Activated CD4-positive, alpha-beta T cell treated with anti-CD3 and anti-CD28 coated beads, Interleukin-2, amount 50 U/mL, for 24 hours (primary cell): ENCODE results near the gene HMGXB3.
A peak's percentile ranks its signal among the peaks of the same experiment; 100 is the strongest.

Source experiments
- DNase-seq, 2 donors: peaks; one replicate each; pipeline ENCODE4 v3.0.0-alpha.2; 2020; ENCODE audit warnings: low read depth in 1 of 2, low spot score in 1 of 2

Gene HMGXB3, protein sequence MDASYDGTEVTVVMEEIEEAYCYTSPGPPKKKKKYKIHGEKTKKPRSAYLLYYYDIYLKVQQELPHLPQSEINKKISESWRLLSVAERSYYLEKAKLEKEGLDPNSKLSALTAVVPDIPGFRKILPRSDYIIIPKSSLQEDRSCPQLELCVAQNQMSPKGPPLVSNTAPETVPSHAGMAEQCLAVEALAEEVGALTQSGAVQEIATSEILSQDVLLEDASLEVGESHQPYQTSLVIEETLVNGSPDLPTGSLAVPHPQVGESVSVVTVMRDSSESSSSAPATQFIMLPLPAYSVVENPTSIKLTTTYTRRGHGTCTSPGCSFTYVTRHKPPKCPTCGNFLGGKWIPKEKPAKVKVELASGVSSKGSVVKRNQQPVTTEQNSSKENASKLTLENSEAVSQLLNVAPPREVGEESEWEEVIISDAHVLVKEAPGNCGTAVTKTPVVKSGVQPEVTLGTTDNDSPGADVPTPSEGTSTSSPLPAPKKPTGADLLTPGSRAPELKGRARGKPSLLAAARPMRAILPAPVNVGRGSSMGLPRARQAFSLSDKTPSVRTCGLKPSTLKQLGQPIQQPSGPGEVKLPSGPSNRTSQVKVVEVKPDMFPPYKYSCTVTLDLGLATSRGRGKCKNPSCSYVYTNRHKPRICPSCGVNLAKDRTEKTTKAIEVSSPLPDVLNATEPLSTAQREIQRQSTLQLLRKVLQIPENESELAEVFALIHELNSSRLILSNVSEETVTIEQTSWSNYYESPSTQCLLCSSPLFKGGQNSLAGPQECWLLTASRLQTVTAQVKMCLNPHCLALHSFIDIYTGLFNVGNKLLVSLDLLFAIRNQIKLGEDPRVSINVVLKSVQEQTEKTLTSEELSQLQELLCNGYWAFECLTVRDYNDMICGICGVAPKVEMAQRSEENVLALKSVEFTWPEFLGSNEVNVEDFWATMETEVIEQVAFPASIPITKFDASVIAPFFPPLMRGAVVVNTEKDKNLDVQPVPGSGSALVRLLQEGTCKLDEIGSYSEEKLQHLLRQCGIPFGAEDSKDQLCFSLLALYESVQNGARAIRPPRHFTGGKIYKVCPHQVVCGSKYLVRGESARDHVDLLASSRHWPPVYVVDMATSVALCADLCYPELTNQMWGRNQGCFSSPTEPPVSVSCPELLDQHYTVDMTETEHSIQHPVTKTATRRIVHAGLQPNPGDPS (N-terminal part only)

DNA sequence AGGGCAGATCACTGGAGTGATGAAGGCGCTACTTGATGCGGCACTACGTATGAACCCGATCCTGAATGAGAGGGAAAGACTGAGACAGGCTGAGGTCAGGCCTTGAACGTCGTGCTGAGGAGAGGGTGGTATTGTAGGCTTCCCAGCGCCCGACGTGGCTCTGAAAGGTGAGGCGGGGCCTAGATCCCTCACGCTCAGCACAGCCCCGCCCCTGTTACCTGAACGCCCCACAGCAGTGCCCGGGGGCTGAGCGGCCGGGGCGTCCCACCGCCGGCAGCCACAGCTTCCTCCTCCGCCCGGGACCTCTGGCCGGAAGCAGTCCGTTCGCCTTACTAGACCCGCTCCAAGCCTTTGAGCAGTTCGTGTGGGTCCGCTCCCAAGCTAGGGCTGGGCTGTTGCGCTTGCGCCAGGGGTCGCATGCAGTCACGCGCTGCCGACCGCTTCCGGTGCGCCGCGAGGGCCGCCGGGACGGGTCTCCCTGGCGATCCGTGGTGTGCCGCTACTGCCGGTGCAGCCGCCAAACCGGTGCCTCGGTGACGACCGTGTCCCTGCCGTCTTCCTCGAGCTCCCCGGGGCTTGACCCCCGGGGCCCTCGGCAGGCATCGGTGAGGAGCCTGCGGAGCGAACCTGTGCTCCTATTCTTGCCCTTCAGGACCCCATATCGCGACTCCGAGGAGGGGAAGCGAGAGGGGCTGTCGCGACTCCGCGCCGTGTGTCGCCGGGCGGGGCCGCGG, at the start of gene HMGXB3, which contains the start of gene TIGD6:
Gene HMGXB3, plus strand, starts transcription at position 484 of the 734 bp plus-strand sequence. CDS start 4,114 bp downstream, outside the sequence.
Gene TIGD6, minus strand, starts transcription at position 399 of the 734 bp plus-strand sequence. CDS start 4,306 bp downstream, outside the sequence.
- DNase-seq: peak; percentile 77 to 85

DNA sequence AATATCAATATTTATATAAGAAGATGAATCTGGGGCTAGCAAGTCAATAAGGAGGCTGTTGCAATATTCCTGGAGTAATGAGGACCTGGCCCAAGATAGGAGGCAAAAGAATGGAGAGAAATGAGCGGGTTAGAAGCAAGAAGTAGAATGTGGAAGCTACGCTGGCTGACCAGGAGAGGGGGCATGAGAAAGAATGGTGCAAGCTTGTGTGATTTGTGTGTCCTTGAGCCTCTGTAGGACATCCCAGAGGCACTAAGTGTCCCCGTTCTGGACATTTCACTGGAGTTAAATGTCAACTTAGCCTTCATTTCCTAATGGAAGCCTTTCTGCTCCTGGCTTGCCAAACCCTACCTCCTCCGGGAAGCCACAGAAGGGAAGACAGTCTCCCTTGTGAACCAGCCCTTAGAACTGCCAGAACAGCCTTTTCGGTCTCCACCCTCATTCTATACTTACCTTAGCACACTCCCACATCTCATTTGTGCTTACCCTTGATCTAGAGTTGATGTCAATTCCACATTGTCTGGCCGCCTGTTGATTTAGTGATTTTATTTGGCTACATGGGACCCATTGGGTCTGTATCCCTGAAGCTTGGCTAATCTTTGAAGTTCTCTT, 49.3 kb upstream of the HMGXB3 start:
- no peak for DNase-seq

DNA sequence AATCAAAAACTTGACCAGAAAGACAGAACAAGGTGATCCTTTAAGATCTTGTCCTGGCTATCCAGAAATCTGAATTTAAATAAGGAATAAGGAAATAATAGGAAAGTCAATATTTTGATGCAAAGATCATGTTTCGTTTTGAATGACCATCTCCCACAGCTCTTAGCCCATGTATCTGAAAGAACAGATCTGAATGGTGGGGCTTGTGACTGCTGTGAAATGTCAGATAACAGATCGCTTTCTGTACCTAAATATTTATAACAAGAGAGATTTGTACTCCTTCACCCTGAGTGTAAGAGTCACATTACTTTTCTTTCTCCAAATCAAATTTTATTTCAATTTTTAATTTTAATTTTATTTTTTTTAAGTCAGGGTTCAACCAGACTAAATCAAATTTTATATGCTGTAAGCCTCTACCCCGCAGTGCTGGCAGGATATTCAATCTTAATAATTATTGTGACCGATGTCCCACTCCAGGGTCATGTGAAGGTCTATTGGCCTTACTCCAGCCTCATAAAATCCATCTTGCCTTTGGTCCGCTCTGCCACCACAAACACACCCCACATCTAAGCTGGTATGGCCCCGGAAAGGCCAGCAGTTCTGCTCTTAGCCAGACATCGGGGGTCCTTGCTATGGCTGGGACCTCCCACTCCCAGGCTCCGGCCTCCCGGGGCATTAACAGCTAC, 47.0 kb upstream of the HMGXB3 start:
- DNase-seq: no peak

DNA sequence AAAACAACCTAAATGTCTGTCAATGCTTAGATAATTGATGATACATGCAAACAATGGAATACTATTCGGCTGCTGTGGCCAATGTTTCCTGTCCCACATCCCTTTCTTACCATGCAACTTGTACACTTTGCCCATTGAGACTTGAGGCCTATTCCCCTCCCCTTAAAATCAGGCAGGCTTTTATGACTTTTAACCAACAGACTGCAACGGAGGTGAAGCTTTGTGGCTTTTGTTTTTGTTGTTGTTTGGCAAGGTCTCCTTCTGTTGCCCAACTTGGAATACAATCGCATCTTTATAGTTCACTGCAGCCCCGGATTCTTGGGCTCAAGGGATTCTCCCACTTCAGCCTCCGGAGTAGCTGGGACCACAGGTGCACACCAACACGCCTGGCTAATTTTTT, 45.7 kb upstream of the HMGXB3 start:
- no peak for DNase-seq

DNA sequence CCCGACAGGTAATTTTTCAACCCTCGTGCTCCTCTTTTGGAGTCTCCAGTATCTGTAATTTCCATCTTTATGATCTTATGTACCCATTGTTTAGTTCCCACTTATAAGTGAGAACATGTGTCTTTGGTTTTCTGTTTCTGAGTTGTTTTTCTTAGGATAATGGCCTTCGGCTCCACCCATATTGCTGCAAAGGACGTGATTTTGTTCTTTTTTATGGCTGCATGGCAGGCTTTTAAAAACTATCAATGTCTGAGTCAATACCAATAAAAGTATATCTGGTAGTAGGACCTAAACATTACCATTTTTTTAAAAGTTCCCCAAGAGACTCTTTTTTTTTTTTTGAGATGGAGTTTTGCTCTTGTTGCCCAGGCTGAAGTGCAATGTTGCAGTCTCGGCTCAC, 43.9 kb upstream of the HMGXB3 start:
- no peak for DNase-seq

DNA sequence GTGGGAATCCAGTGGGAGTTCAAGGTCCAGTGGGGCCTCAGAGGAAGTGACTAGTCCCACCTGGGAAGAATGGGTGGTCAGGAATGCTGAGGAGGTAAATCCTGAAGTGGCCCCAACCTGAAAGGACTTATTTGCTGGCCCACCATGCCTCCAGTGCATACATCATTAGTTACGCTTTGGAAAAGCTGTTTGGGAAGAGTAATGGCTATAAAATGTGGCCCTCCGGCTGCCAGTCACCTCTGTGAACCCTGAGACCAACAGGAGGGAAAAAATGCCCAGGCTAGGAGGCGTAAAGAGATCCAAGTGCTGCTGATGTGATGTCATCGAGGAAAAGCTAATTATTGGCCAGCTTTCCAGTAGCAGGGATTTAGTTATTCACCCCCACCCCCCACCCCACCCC, 42.7 kb upstream of the HMGXB3 start:
- no peak for DNase-seq

DNA sequence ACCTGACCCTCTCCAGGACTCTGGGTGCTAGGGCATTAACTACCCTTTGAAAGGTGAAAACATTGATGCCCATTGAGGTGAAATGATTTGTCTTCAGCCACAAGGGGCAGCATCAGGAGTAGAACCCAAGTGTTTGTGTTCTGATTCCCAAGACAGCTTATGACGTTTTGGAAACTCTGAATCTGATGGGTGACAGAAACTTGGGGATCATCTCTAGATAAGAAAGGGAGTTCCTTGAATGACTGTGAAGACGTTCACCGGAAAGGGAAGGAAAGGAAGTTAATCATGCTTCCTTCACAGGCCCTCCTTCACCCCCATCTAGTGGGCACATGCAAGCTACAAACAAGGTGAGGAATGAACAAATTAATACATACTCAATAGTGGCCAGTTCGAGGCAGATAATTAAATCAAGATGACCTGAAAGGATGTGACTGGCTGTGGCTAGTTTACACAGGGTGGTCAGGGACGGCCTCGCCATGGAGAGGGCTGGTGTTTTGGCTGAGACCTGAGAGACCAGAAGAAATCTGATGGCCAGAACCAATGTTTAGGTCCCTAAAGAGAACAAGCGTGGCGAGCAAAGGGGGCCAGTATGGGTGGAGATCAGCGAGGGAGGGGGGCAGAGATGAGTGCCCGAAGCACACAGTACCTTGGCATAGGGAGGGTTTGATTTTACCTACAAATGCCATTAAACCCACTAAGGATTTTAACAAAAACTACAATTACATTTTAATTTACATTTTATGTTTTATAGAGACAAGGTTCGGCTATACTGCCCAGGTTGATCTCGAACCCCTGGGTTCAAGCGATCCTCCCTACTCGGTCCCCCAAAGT, 40.9 kb upstream of the HMGXB3 start:
- DNase-seq: peak; percentile 12 to 75

DNA sequence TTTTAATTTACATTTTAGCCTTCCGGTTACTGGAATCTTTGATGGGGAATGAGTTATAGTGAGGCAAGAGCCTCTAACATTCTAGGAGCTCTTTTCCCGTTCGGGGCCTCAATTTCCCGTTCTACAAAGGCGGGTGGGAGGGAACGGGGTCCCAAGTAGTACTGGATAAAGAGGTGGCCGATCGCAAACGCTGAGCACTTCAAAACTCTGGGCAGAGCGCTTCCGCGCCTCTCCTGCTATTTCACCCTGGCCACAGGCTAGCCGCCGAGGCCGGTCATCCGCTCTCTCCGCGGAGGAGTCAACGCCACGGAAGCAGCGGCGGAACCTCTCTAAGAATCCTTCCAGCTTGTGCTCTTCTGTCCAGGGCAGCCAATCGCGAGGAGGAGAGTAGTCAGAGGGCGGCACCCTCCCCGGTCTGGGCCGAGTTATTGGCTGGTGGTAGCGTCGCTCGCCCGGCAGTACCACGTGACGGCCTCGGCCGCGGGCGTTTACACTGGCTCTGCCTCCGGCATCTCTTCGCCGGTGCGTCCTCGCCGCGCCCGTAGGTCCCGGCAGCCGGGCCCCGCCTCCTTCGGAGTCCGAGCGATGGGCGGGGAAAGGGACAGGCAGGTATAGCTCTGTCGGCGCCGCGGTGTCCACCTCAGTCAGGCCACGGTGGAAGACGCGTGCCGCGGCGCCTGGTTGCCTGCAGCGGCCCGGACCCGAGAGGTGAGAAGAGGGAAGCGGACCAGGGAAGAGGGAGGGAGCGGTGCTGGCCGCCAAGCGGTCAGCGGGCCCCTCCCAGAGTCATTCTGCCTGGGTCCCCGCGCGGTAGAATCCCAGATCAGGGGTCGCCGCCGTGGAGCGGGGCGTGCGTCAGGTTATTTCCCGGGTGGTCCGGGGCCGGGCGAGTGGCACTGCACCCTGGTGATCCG, 40.0 kb upstream of the HMGXB3 start, which contains the start of gene SLC26A2:
Gene SLC26A2, plus strand, starts transcription at position 487 of the 914 bp plus-strand sequence. CDS start 16,895 bp downstream, outside the sequence.
- DNase-seq: peak; percentile 76 to 92

DNA sequence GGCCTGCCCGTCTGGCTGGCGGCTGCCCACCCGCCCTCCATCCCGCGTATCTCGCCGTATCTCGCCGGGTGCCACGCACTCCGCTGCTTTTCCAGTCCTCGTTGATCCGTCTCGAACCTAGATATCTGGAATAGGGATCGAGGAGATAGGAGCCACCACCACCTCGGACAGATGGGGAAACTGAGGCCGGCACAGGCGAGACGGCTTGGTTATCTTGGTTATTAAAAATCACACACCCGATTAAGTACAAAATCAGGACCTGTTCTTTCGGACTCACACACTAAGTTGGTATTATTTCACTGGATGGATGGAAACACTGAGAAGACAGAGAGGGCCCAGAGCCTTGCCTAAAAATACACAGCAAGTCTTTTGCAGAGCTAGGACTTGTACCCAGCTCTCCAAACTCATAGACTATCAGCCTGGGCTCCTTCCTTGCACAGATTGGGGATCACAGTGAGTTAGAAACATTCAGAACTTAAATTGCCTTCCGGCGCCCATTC, 39.3 kb upstream of the HMGXB3 start:
- DNase-seq: no peak

DNA sequence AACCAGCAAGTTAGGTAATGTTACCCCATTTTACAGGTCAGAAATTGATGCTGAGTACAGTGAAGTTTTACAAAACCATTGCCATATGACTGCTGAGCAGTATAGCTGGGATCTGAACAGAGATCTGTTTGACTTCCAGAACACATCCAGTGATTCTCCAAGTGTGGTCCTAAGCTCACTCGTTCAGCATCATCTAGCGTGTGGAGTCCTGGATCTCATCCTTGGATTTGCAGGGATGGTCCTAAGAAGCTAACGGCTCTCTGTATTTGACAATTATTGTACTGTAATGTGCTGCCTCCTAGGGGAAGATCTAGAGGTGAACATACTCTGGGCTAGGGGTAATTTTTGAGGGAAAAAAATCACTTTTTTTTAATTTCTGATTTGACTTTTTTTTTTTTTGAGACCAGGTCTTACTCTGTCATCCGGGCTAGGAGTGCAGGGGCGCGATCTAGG, 38.6 kb upstream of the HMGXB3 start:
- DNase-seq: no peak

DNA sequence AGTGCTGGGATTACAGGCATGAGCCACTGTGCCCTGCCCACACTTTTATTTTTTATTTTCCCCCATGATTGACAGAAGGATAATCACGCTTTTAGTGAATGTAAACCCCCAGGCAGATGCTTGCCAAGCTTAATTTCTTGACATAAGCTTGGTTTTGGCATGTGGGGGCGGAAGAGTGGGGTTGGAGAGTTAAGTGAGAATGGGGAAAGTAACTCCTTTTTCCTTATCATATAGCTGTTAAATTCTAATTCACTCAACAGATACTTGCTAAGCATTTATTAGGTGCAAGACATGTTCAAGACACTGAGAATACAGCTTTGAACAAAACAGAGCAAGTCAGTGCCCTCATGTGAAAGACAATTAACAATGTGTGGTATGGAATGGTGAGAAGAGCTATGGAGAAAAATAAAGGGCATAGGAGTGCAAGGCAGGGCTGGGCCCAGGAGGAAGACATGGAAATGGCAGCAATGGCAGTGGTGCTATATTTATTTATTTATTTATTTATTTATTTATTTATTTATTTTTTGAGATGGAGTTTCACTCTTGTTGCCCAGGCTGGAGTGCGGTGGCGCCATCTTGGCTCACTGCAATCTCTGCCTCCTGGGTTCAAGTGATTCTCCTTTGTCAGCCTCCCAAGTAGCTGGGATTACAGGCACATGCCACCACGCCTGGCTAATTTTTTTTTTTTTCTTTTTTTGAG, 37.8 kb upstream of the HMGXB3 start:
- DNase-seq: no peak

DNA sequence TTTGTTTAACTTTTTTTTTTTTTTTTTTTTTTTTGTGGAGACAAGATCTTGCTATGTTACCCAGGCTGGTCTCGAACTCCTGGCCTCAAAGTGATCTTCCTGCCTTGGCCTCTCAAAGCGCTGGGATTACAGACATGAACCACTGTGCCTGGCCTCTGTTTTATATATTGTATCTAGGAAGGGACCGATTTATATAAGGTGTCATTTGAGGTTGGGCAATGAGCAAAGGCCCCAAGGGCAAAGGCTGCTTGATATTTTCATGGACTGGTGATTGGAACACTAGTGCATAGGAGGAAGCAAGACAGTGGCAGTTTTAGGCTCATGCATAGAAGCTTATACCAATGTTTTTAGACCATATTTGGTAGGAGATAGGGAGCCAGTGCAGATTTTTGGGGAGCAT, 36.8 kb upstream of the HMGXB3 start:
- no peak for DNase-seq

DNA sequence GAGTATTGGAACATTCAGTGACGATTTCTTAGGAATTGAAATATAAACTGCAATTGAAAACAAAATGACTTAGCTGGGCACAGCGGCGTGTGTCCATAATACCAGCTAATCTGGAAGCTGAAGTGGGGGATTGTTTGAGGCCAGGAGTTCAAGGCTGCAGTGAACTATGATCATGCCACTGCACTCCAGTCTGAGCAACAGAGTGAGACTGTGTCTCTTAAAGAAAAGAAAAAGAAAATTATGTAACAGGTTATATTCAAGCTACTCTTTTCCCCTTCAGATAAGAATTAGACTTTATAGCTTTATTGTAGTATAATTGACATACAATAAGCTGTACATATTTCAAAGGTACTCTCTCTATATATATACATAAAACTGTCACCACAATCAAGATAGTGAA, 33.6 kb upstream of the HMGXB3 start:
- DNase-seq: no peak

DNA sequence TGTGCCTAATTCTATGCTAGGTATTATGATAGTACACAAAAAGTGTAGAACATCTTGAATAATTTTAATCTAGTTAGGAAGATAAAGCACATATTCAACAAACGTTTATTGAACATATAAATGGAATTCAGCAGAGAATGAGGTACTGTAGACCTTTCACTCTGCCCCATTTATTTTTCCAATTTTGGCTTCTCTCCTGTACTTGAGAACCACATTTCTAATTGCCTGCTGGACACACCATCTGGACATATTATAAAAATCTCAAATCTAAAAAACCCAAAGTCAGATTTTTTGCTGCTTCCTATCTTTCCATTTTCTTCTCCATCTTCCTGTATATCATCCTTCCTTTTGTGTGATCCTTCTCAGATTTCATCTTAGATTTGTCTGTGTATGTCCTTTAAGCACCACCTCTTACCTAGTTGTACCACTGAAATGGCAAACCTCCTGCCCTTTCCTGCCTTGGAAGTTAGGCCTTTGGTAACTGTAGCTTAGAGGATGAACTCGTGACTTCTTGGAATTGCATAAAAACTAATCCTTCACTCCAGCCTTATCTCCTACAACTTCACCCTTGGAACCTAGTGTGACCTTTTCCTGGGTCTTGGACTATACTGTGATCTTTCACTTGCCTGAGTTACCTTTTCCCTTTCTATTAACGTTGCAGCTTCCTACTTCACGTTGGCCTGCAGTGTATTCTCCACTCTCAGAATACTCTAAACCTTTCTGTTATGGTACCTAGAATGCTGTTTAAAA, 31.2 kb upstream of the HMGXB3 start:
- DNase-seq: no peak

DNA sequence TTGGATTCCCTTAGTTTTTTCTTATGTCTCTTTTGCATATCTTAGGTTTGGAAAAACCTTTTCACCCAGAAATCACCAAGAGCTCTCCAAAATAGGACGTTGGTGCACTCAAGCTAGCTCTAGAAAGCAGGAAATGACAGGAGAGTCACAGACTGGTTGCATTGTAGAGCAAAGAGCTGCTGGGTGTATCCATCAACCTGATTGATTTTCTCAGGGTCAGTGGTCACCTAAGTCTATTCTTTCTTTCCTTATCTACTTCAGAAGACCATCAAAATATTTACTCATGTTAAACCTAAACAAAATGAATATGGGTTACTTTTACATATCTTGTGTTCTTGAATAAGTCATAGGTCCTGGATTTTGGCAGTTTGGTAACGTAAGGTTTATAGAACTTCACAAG, 25.1 kb upstream of the HMGXB3 start:
- DNase-seq: no peak

DNA sequence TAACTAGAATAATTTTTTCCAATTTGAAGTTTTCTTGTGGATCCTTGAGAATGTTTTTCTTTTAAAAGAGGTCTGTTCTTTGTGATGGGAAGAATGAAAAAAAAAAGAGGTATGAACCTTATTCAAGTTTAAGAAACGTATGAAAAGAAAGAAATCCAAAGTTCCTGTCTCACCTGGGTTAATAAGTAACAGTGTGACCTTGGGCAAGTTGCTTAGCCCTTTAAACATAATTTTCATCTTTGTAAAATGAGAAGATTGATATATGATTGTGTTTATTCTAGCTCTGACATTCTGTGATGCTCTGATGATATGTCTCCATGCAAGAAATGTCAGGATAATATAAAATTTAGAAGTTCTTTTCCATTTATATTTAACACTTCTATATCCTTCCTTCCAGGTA, 20.6 kb upstream of the HMGXB3 start:
- no peak for DNase-seq
